SK-N-SH treated with all-trans-retinoic acid at 6 μM for 48 hours (cell line): ENCODE results near the gene RPS8.

ENCODE experiments used
- ATAC-seq: fragments of 200-7000 bp; cut with Tn5 transposase; 3 replicates; pipeline ENCODE4 v1.9.1; 2020; ENCODE audit warnings: mild to moderate bottlenecking, moderate library complexity
- ARNTL ChIP-seq: fragments of 450-650 bp; formaldehyde crosslinking; IDR thresholded peaks from 2 replicates; pipeline ENCODE4 v1.5.0; 2020; ENCODE audit warnings: low read depth, mild to moderate bottlenecking, moderate library complexity, borderline replicate concordance
- BACH2 ChIP-seq: fragments of 250-450 bp; sonication (Bioruptor Pico); IDR thresholded peaks from 2 replicates; pipeline ENCODE4 v1.9.0; 2021; ENCODE audit warnings: mild to moderate bottlenecking, borderline replicate concordance
- CREB5 ChIP-seq: fragments of 250-450 bp; sonication (Bioruptor Pico); IDR thresholded peaks from 2 replicates; pipeline ENCODE4 v1.5.1; 2020; ENCODE audit warnings: low read depth, mild to moderate bottlenecking, moderate library complexity
- CSRNP3 ChIP-seq: fragments of 250-450 bp; sonication (Bioruptor Pico); IDR thresholded peaks from 2 replicates; pipeline ENCODE4 v1.5.1; 2021; ENCODE audit warnings: mild to moderate bottlenecking, moderate library complexity
- ESRRG ChIP-seq: fragments of 250-450 bp; sonication (Bioruptor Pico); IDR thresholded peaks from 2 replicates; pipeline ENCODE4 v1.6.1; 2021; ENCODE audit warnings: mild to moderate bottlenecking
- GLIS3 ChIP-seq: fragments of 250-450 bp; sonication (Bioruptor Pico); IDR thresholded peaks from 2 replicates; pipeline ENCODE4 v1.5.0; 2020; ENCODE audit warnings: mild to moderate bottlenecking, moderate library complexity
- ISL1 ChIP-seq: fragments of 250-450 bp; sonication (Bioruptor Pico); IDR thresholded peaks from 2 replicates; pipeline ENCODE4 v2.1.2; 2022; ENCODE audit warnings: mild to moderate bottlenecking, moderate library complexity
- OSR1 ChIP-seq: fragments of 250-450 bp; sonication (Bioruptor Pico); IDR thresholded peaks from 2 replicates; pipeline ENCODE4 v1.8.0; 2022; ENCODE audit warnings: moderate library complexity, mild to moderate bottlenecking, inconsistent platforms
- POU6F1 ChIP-seq: fragments of 250-450 bp; sonication (Bioruptor Pico); IDR thresholded peaks from 2 replicates; pipeline ENCODE4 v1.8.0; 2021; ENCODE audit warnings: low read depth, mild to moderate bottlenecking, moderate library complexity, borderline replicate concordance
- PPARA ChIP-seq: fragments of 250-450 bp; sonication (Bioruptor Pico); IDR thresholded peaks from 2 replicates; pipeline ENCODE4 v1.5.0; 2020; ENCODE audit warnings: mild to moderate bottlenecking, borderline replicate concordance
- RARB ChIP-seq: fragments of 250-450 bp; sonication (Bioruptor Pico); IDR thresholded peaks from 2 replicates; pipeline ENCODE4 v1.8.0; 2021; ENCODE audit warnings: mild to moderate bottlenecking, moderate library complexity
- SNAI2 ChIP-seq: fragments of 250-450 bp; sonication (Bioruptor Pico); IDR thresholded peaks from 2 replicates; pipeline ENCODE4 v1.5.0; 2020; ENCODE audit warnings: mild to moderate bottlenecking, moderate library complexity
- TCF4 ChIP-seq: fragments of 250-450 bp; sonication (Bioruptor Pico); IDR thresholded peaks from 2 replicates; pipeline ENCODE4 v1.8.0; 2021; ENCODE audit warnings: mild to moderate bottlenecking, moderate library complexity, borderline replicate concordance
- TOX ChIP-seq: fragments of 250-450 bp; sonication (Bioruptor Pico); IDR thresholded peaks from 2 replicates; pipeline ENCODE4 v1.8.0; 2021; ENCODE audit warnings: mild to moderate bottlenecking, moderate library complexity, borderline replicate concordance
- TSHZ2 ChIP-seq: fragments of 250-450 bp; sonication (Bioruptor Pico); IDR thresholded peaks from 2 replicates; pipeline ENCODE4 v1.5.0; 2020; ENCODE audit warnings: mild to moderate bottlenecking, moderate library complexity
- ZFP3 ChIP-seq: fragments of 250-450 bp; sonication (Bioruptor Pico); IDR thresholded peaks from 2 replicates; pipeline ENCODE4 v1.5.0; 2020; ENCODE audit warnings: mild to moderate bottlenecking, moderate library complexity
- ZFP30 ChIP-seq: fragments of 450-650 bp; formaldehyde crosslinking; IDR thresholded peaks from 2 replicates; pipeline ENCODE4 v1.5.0; 2022; ENCODE audit warnings: mild to moderate bottlenecking, moderate library complexity
- ZNF565 ChIP-seq: fragments of 450-650 bp; formaldehyde crosslinking; conservative IDR thresholded peaks from 2 replicates; pipeline ENCODE4 v1.5.0; 2020; ENCODE audit warnings: low read depth, mild to moderate bottlenecking, moderate library complexity
- ZNF70 ChIP-seq: fragments of 450-650 bp; formaldehyde crosslinking; IDR thresholded peaks from 2 replicates; pipeline ENCODE4 v1.5.0; 2020; ENCODE audit warnings: mild to moderate bottlenecking, moderate library complexity
- ZNF8 ChIP-seq: fragments of 450-650 bp; formaldehyde crosslinking; IDR thresholded peaks from 2 replicates; pipeline ENCODE4 v1.5.0; 2020; ENCODE audit warnings: mild to moderate bottlenecking, moderate library complexity

Gene RPS8

GRCh38 chr1:44802306-44803061, 27.1 kb downstream of the RPS8 start:
- TF ChIP-seq POU6F1 (no peak), OSR1 (CRISPR knock-in tag) (no peak), ARNTL (CRISPR knock-in tag) (no peak), TOX (CRISPR knock-in tag) (no peak), TCF4 (CRISPR knock-in tag) (no peak), ZNF8 (no peak), ZNF565 (no peak), BACH2 (no peak)
- no peak for ATAC-seq

GRCh38 chr1:44803062-44803311, 27.6 kb downstream of the RPS8 start:
- ATAC-seq, result no peak
- no peak for TF ChIP-seq CREB5 (CRISPR knock-in tag)

GRCh38 chr1:44803312-44804095, 28.2 kb downstream of the RPS8 start:
- TF ChIP-seq CSRNP3, result no peak
- TF ChIP-seq SNAI2, result no peak
- TF ChIP-seq BACH2, result no peak
- TF ChIP-seq ZNF8, result no peak
- no peak for TF ChIP-seq POU6F1
- TF ChIP-seq CREB5 (CRISPR knock-in tag), result no peak
- no peak for TF ChIP-seq ZNF70 (CRISPR knock-in tag)
- no peak for TF ChIP-seq TSHZ2 (CRISPR knock-in tag)
- no peak for TF ChIP-seq ESRRG (CRISPR knock-in tag)
- TF ChIP-seq OSR1 (CRISPR knock-in tag), result no peak
- no peak for TF ChIP-seq TOX (CRISPR knock-in tag)
- TF ChIP-seq TCF4 (CRISPR knock-in tag), result no peak
- no peak for TF ChIP-seq GLIS3 (CRISPR knock-in tag)
- TF ChIP-seq ZFP3 (CRISPR knock-in tag), result no peak
- no peak for TF ChIP-seq ZFP30 (CRISPR knock-in tag)
- no peak for TF ChIP-seq RARB (CRISPR knock-in tag)
- TF ChIP-seq ISL1 (CRISPR knock-in tag), result no peak
- TF ChIP-seq PPARA (CRISPR knock-in tag), result no peak
- TF ChIP-seq, all 23 proteins: peak for 0
- ATAC-seq, result no peak
